Retinal pigment epithelial cell (primary cell): ENCODE measurements around the gene GJB5.

Experiments
- DNase-seq: peaks from one replicate; pipeline ENCODE4 v3.0.0-alpha.2; 2010; ENCODE audit warnings: low read depth
- H3K4me3 ChIP-seq: 2 replicates; pipeline ENCODE4 v1.5.1; 2011; ENCODE audit warnings: mild to moderate bottlenecking, low read length, control low read depth, moderate library complexity
- TF ChIP-seq, protein P1 (sequence below): conservative IDR thresholded peaks from 2 replicates; pipeline ENCODE4 v1.5.1; 2011; ENCODE audit warnings: low read depth, low read length, control low read depth, inconsistent platforms

Gene GJB5

DNA sequence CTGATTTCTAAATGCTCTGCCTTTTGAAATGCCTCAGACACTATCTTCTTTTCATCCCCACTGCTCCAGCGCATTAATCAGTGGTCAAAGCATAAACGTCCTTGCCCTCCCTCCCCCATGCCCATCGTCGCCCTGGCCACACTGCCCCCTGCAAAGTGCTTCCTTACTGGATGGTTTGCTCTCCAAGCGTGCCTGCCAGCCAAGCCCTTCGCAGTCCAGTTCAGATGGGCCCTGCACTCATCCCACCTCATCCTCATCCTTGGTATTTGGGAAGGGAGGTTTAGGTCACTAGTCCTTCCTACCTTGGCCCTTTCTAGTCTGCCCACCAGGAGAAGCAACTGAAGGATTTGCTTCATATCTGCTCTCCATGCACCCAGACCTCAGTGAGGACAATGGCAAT is 41.1 kb downstream of the GJB5 start:
- no peak overlapping the region for H3K4me3 ChIP-seq
- TF ChIP-seq, protein P1, sequence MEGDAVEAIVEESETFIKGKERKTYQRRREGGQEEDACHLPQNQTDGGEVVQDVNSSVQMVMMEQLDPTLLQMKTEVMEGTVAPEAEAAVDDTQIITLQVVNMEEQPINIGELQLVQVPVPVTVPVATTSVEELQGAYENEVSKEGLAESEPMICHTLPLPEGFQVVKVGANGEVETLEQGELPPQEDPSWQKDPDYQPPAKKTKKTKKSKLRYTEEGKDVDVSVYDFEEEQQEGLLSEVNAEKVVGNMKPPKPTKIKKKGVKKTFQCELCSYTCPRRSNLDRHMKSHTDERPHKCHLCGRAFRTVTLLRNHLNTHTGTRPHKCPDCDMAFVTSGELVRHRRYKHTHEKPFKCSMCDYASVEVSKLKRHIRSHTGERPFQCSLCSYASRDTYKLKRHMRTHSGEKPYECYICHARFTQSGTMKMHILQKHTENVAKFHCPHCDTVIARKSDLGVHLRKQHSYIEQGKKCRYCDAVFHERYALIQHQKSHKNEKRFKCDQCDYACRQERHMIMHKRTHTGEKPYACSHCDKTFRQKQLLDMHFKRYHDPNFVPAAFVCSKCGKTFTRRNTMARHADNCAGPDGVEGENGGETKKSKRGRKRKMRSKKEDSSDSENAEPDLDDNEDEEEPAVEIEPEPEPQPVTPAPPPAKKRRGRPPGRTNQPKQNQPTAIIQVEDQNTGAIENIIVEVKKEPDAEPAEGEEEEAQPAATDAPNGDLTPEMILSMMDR = no peak
- no peak for DNase-seq

GRCh38 chr1:34796990-34797389 is 42.1 kb downstream of the GJB5 start:
- H3K4me3 ChIP-seq = no peak overlapping the region
- no peak for DNase-seq
- TF ChIP-seq, protein P1 = no peak

GRCh38 chr1:34800214-34800613 is 45.4 kb downstream of the GJB5 start:
- TF ChIP-seq, protein P1 = no peak
- DNase-seq = no peak
- H3K4me3 ChIP-seq = no peak overlapping the region

DNA sequence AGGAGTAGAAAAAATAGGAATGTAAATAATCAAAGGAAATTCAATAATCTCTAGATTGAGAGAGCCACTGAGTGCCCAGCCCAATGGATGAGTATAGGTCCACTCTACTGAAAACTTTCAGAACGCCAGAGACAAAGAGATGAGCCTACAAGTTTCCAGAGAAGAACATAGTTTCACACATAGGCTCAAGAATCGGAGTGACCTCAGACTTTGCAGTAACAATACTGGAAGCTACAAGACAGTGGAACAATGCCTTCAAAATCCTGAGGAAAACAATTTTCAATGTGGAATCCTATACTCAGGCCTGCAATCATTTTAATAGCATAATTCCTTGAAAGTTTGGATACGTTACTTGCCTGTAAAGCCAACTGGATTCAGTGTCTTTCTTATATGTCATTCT is 48.9 kb downstream of the GJB5 start:
- TF ChIP-seq, protein P1 = no peak
- H3K4me3 ChIP-seq = no peak overlapping the region
- no peak for DNase-seq

- TF ChIP-seq, protein P1 = no peak
- H3K4me3 ChIP-seq = no peak overlapping the region
- no peak for DNase-seq
These were observed 51.5 kb downstream of the GJB5 start for GRCh38 chr1:34806396-34806795.
